Stimulated activated CD4-positive, alpha-beta T cell treated with anti-CD3 and anti-CD28 coated beads, Interleukin-4, amount 100 ng/mL, for 24 hours (primary cell): Measurements from ENCODE around the gene THSD4.

Experiments used
- DNase-seq: peaks from one replicate; pipeline ENCODE4 v3.0.0-alpha.2; 2020

THSD4 gene

GRCh38 chr15:71610728-71611552 lies 495.7 kb downstream of the THSD4 start:
- DNase-seq, result no peak

GRCh38 chr15:71611553-71612396 lies 496.5 kb downstream of the THSD4 start:
- no peak for DNase-seq

GRCh38 chr15:71612397-71612722 lies 497.1 kb downstream of the THSD4 start:
- DNase-seq, result no peak

GRCh38 chr15:71612869-71613268 lies 497.6 kb downstream of the THSD4 start:
- DNase-seq, result no peak

GRCh38 chr15:71623111-71623510 lies 507.8 kb downstream of the THSD4 start:
- DNase-seq, result no peak

- DNase-seq, result no peak
Observed at GRCh38 chr15:71626596-71627088, 511.4 kb downstream of the THSD4 start.

- no peak for DNase-seq
Observed at GRCh38 chr15:71627188-71627587, 511.9 kb downstream of the THSD4 start.

- no peak for DNase-seq
Observed at GRCh38 chr15:71627604-71628003, 512.3 kb downstream of the THSD4 start.

GRCh38 chr15:71628988-71629770 lies 513.9 kb downstream of the THSD4 start:
- no peak for DNase-seq

- DNase-seq, result no peak
Observed at GRCh38 chr15:71629781-71630474, 514.7 kb downstream of the THSD4 start.

- DNase-seq, result no peak
Observed at GRCh38 chr15:71630475-71630809, 515.2 kb downstream of the THSD4 start.

GRCh38 chr15:71632576-71633195 lies 517.4 kb downstream of the THSD4 start:
- no peak for DNase-seq

GRCh38 chr15:71634820-71635560 lies 519.7 kb downstream of the THSD4 start:
- no peak for DNase-seq

- no peak for DNase-seq
Observed at GRCh38 chr15:71635735-71636134, 520.5 kb downstream of the THSD4 start.

- DNase-seq, result no peak
Observed at GRCh38 chr15:71638876-71639275, 523.6 kb downstream of the THSD4 start.

- DNase-seq, result no peak
Observed at GRCh38 chr15:71639471-71639870, 524.2 kb downstream of the THSD4 start.

- no peak for DNase-seq
Observed at GRCh38 chr15:71643918-71644317, 528.6 kb downstream of the THSD4 start.

- DNase-seq, result no peak
Observed at GRCh38 chr15:71646767-71647486, 531.7 kb downstream of the THSD4 start.

- DNase-seq, result no peak
Observed at GRCh38 chr15:71647487-71647808, 532.2 kb downstream of the THSD4 start.

- DNase-seq, result no peak
Observed at GRCh38 chr15:71648095-71648494, 532.8 kb downstream of the THSD4 start.

GRCh38 chr15:71649894-71650293 lies 534.6 kb downstream of the THSD4 start:
- DNase-seq, result no peak
